Thyroid gland (tissue), 4 donors: Measurements from ENCODE around the gene CFAP58. TPM values are rescaled to one million over a fixed set of nuclear protein-coding genes. Genes with fewer than 3 reads are reported as not detected.

Source experiments
- DNase-seq, 2 donors: peaks; one replicate each; pipeline ENCODE4 v3.0.0-alpha.2; 2019
- H3K27ac ChIP-seq, 3 donors: fragments of 200-600 bp; sonication (generic); 1 replicate in 2 of 3; 2 replicates in 1 of 3; pipeline ENCODE4 v1.5.1; 2016 to 2019; ENCODE audit warnings: mild to moderate bottlenecking in 1 of 3, moderate library complexity in 1 of 3
- H3K27me3 ChIP-seq: fragments of 200-600 bp; sonication (generic); one replicate; pipeline ENCODE4 v1.5.1; 2019
- H3K36me3 ChIP-seq, 2 donors: fragments of 200-600 bp; sonication (generic); one replicate each; pipeline ENCODE4 v1.5.1; 2016 to 2019
- H3K4me1 ChIP-seq, 2 donors: fragments of 200-600 bp; sonication (generic); one replicate each; pipeline ENCODE4 v1.5.1; 2017 to 2019
- H3K4me3 ChIP-seq, 3 donors: fragments of 200-600 bp; sonication (generic); replicated peaks in 1 of 3; 1 replicate in 2 of 3; 2 replicates in 1 of 3; pipeline ENCODE4 v1.5.1; 2016; ENCODE audit warnings: mild to moderate bottlenecking in 1 of 3
- H3K9me3 ChIP-seq: fragments of 200-600 bp; sonication (generic); one replicate; pipeline ENCODE4 v1.5.1; 2017
- POLR2A ChIP-seq, 2 donors: fragments of 450-650 bp; IDR thresholded peaks; one replicate each; pipeline ENCODE4 v1.6.1; 2017; ENCODE audit warnings: antibody characterized with exemption in 2 of 2, mild to moderate bottlenecking in 2 of 2, moderate library complexity in 1 of 2
- WGBS, 2 donors: methylation state at CpG; one replicate each; pipeline ENCODE4 v1.1.5; 2017; 5-methylcytosine and 5-hydroxymethylcytosine counted together
- intact Hi-C: fragments of 100-400 bp; cut with DNase I; formaldehyde crosslinking; loops from one replicate; pipeline ENCODE4 v1.15.1; 2023
- total RNA-seq, 4 donors: library from RNA; depleted of rRNA; stranded (reverse); fragments of >200 nt; gene quantifications; one replicate each; pipeline ENCODE4 v1.2.3, GENCODE V29; 2016
- TF ChIP-seq, protein P1 (sequence below), 6 experiments: fragments of 200-600 bp in 3 of 6; fragments of 450-650 bp in 3 of 6; sonication (generic) in 3 of 6; IDR thresholded peaks; one replicate each; pipeline ENCODE4 v1.5.1; 2016 to 2019; ENCODE audit warnings: antibody characterized with exemption in 6 of 6, mild to moderate bottlenecking in 2 of 6, inconsistent platforms in 1 of 6, moderate library complexity in 1 of 6

Gene CFAP58
- total RNA-seq, 4 donors from 2014 or later = 1.0 to 1.6 (median 1.2) TPM

- no peaks in the 10 kb centered on the region for H3K9me3 ChIP-seq
- H3K27me3 ChIP-seq = no peaks in the 10 kb centered on the region
- H3K4me3 ChIP-seq = no peak overlapping the region
- 32 to 34% methylated on average over 7 of the region's 7 CpGs for WGBS, 2 donors
- H3K27ac ChIP-seq = no peak overlapping the region
- TF ChIP-seq, protein P1, sequence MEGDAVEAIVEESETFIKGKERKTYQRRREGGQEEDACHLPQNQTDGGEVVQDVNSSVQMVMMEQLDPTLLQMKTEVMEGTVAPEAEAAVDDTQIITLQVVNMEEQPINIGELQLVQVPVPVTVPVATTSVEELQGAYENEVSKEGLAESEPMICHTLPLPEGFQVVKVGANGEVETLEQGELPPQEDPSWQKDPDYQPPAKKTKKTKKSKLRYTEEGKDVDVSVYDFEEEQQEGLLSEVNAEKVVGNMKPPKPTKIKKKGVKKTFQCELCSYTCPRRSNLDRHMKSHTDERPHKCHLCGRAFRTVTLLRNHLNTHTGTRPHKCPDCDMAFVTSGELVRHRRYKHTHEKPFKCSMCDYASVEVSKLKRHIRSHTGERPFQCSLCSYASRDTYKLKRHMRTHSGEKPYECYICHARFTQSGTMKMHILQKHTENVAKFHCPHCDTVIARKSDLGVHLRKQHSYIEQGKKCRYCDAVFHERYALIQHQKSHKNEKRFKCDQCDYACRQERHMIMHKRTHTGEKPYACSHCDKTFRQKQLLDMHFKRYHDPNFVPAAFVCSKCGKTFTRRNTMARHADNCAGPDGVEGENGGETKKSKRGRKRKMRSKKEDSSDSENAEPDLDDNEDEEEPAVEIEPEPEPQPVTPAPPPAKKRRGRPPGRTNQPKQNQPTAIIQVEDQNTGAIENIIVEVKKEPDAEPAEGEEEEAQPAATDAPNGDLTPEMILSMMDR (IDR thresholded peaks at IDR 0.05) = peak in 4 of 6 experiments; percentile 34 to 70 (median 66)
- no peak for TF ChIP-seq POLR2A (IDR thresholded peaks at IDR 0.05)
- H3K36me3 ChIP-seq = no peaks in the 10 kb centered on the region
- H3K4me1 ChIP-seq = no peaks in the 10 kb centered on the region
- DNase-seq = no peak
- intact Hi-C loops = no loop called here
Measured at GRCh38 chr10:104406715-104407650, 53.4 kb downstream of the CFAP58 start.

DNA sequence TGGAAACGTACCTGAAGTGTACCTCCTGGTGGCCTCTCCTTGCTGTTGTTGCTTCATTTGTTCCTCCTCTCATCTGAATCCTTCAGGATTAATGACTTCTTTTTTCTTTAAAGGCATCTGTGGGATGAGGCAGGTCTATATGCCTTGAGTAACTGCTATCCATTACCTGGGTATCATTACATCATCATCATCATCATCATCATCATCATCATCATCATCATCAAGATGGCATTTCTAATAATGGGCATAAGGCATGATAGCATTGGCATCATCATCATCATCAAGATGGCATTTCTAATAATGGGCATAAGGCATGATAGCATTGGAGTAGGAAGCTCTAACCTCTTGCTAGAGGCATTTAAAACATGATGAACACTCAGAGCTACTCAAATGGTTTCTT lies 59.9 kb downstream of the CFAP58 start:
- WGBS, 2 donors = 81 to 100% methylated on average over 1 of the region's 1 CpG
- intact Hi-C loops = no loop called here
- H3K36me3 ChIP-seq = no peaks in the 10 kb centered on the region
- H3K27ac ChIP-seq = no peak overlapping the region
- no peak for TF ChIP-seq POLR2A (IDR thresholded peaks at IDR 0.05)
- TF ChIP-seq, protein P1 (IDR thresholded peaks at IDR 0.05) = no peak
- H3K4me3 ChIP-seq = no peak overlapping the region
- no peaks in the 10 kb centered on the region for H3K9me3 ChIP-seq
- no peaks in the 10 kb centered on the region for H3K27me3 ChIP-seq
- H3K4me1 ChIP-seq = no peaks in the 10 kb centered on the region
- DNase-seq = no peak

GRCh38 chr10:104415526-104416165 lies 62.0 kb downstream of the CFAP58 start:
- no peaks in the 10 kb centered on the region for H3K27me3 ChIP-seq
- intact Hi-C loops = no loop called here
- H3K4me1 ChIP-seq = no peaks in the 10 kb centered on the region
- H3K4me3 ChIP-seq = no peak overlapping the region
- no peaks in the 10 kb centered on the region for H3K9me3 ChIP-seq
- TF ChIP-seq POLR2A (IDR thresholded peaks at IDR 0.05) = no peak
- TF ChIP-seq, protein P1 (IDR thresholded peaks at IDR 0.05) = no peak
- H3K27ac ChIP-seq = no peak overlapping the region
- no peaks in the 10 kb centered on the region for H3K36me3 ChIP-seq
- 86 to 90% methylated on average over 7 of the region's 7 CpGs for WGBS, 2 donors
- DNase-seq = no peak

DNA sequence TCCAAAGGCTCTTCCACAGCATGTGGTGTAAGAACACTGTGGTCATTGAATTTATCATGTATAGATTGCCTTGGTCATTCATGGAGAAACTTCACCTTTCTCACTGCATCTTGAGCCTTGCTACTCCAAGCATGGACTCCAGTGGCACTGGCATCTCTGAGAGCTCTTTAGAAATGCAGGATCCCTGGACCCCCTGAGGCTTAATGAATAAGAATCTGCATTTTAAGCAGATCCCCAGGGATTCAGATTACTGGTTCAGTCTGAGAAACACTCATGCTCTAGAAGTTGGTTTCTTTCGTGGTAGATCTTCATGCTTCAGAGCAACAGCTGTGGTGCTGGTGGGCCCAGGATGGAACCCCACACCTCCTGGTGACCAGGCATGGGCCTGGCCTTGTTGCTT lies 63.2 kb downstream of the CFAP58 start:
- Histone ChIP-seq H3K27ac (no peak overlapping the region), H3K4me1 (no peaks in the 10 kb centered on the region), H3K36me3 (no peaks in the 10 kb centered on the region), H3K4me3 (no peak overlapping the region), H3K9me3 (no peaks in the 10 kb centered on the region), H3K27me3 (no peaks in the 10 kb centered on the region)
- intact Hi-C loops = no loop called here
- no peak for DNase-seq
- no peak for TF ChIP-seq POLR2A (IDR thresholded peaks at IDR 0.05)
- TF ChIP-seq, protein P1 (IDR thresholded peaks at IDR 0.05) = no peak
- WGBS, 2 donors = 83 to 90% methylated on average over 1 of the region's 1 CpG
